OCI-M1 (cell line): ENCODE data around the gene GPRASP3.
"Not testable (repeated sequence)": the region's sequence is repeated elsewhere in the genome, so short reads cannot be mapped to it uniquely, and the experiment has no call there.

Experiments used
- DNase-seq: peaks from one replicate; lab custom pipeline; 2025; lab: John Stamatoyannopoulos, UW

Gene GPRASP3, protein sequence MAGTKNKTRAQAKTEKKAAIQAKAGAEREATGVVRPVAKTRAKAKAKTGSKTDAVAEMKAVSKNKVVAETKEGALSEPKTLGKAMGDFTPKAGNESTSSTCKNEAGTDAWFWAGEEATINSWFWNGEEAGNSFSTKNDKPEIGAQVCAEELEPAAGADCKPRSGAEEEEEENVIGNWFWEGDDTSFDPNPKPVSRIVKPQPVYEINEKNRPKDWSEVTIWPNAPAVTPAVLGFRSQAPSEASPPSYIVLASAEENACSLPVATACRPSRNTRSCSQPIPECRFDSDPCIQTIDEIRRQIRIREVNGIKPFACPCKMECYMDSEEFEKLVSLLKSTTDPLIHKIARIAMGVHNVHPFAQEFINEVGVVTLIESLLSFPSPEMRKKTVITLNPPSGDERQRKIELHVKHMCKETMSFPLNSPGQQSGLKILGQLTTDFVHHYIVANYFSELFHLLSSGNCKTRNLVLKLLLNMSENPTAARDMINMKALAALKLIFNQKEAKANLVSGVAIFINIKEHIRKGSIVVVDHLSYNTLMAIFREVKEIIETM

DNA sequence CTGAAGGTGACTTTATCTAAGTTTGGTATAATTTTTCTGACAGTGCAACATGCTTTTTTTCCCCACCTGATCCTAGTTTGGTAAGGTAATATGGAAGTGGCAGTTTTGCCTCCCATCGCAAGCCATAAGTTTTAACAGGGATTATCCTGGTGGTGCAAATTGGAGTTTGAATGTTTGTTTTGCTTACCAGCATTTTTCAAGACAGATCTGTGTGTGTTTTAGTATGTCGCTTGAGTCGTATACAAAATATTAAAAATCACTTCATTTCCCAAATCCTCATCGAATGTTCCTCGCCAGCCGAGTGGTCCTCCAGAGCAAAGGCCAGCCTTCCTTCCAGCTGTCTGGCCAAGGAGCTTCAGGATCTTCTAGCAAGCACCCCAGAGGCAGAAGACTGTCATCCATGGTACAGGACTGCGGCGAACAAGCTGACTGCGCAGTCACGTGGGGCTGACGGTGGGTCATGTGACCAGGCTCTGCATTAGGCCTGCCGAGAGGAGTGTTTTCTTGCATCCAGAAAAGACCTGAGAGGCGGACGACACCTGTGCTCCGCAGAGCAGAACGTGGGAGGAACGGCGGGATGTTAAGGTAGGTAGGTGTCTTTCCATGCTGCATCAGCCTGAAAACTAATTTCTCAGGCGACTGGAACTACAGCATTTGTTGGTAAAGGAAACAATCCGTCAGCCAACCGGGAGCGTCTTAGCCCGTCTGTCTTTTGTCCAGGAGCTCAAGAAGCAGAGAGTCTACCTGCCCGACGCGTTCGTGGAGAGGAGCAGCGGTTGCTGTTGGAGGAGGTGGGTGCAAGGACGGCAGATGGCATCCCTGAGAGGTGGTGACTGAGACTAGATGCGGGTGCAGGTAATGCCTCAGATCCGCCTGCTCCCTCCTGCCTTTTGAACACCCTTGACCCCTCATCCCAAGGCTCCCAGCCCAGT lies at the start of gene GPRASP3:
TSS of gene GPRASP3 (plus strand) at position 507 of the 932 bp plus-strand sequence. CDS start 28,253 bp downstream, outside the sequence.
- peak; percentile 82 for DNase-seq

DNA sequence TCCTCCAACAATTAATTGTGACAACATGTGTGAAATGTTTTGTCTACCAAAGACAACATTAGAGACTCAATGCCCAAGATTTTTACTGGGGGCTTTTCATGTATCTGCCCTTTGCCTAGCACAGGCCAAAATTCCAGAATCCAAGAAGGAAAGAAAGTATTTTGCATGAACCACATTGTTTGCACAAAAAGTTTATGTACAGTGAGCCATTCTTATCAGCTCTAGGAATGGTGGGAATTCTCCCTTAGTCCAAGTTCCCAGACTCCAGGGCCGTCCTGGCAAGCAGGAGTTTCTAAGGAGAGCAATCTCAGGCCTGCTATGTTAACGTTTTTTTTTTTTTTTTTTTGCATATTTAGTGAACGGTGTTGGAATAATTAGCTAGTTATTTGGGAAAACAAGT lies 47.7 kb upstream of the GPRASP3 start:
- no peak for DNase-seq

DNA sequence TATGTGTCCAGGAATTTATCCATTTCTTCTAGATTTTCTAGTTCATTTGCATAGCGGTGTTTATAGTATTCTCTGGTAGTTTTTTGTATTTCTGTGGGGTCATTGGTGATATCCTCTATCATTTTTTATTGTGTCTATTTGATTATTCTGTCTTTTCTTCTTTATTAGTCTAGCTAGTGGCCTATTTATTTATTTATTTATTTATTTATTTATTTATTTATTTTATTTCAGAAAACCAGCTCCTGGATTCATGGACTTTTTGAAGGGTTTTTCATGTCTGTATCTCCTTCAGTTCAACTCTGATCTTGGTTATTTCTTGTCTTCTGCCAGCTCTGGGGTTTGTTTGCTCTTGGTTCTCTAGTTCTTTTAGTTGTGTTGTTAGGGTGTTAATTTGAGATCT lies 43.1 kb upstream of the GPRASP3 start:
- DNase-seq = not testable (repeated sequence)

DNA sequence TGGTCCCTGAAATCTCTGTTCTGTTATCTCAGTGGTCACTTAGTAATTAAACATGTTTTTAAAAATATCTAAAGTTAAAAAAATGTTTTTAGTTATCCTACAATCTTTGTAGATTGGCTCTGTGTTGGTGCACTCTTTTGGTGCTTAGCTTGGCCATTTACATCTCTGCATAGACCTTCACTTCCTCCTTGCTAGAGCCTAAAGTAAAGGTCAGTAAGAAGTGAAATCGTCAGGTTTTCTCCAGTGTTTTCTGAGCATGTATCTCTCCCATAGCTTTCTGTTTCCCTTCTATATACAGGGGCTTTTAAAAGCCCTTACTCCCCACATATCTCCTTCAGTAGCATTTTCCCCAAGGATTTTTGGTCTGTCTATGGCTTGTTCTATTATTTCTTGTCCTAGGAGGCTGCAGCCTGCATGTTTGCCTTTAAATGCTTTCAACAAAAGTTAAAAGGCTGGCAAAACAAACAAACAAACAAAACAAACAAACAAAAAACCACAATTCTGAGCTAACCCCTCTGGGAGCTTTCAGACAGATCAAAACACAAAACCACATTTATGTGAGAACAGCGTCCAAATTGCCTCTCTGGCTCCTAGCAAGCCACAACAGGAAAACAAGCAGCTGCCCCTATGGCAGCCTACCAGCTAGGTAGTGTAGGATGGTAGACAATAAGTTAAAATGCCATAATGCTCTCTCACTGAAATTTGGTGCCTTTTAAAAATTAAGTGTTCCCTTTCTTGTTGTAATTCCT lies 35.6 kb upstream of the GPRASP3 start:
- no peak for DNase-seq

DNA sequence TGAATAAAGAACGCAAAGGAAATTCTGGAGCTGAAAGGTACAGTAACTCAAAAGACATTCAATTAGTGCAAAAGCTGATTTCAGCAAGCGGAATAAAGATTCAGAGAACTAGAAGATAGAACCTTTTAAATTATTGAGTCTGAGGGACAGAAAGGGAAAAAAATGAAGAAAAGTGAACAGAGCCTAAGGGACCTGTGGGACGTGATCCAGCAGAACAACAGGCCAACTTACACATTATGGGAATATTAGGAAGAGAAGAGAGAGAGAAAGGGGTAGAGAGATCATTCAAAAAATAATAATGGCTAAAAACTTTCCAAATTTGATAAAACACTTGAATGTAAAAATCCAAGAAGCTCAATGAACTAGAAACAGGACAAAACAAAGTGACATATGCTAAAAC lies 25.8 kb upstream of the GPRASP3 start:
- DNase-seq = no peak

DNA sequence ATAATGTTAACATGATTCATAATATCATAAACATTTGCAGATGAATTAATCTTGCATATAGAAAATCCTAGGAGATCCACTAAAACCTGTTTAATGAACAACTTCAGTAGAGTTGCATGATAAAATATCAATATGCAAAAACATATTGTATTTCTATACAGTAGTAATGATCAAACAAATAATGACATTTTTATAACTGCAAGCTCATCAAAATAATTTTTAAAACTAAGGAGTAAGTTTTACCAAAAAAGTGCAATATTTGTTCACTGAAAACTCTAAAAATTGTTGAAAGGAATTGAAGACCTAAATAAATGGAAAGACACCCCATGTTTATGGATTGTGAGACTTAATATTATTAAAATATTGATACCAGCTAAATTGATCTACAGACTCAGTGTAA lies 24.2 kb upstream of the GPRASP3 start:
- no peak for DNase-seq

DNA sequence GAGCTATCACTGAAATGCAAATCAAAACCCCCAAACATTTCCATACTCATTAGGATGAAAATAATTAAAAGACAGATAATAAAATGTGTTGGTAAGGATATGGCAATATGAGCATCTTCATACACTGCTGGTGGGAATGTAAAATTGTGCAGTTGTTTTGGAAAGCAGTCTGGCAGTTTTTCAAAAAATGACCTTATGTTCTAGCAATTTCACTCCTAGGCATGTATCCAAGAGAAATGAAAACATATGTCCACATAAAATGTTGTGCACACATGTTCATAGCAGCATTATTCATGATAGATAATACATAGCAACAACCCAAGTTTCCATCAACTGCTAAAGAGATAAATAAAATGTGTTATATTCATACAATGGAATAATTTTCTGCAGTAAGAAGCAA lies 23.0 kb upstream of the GPRASP3 start:
- no peak for DNase-seq

DNA sequence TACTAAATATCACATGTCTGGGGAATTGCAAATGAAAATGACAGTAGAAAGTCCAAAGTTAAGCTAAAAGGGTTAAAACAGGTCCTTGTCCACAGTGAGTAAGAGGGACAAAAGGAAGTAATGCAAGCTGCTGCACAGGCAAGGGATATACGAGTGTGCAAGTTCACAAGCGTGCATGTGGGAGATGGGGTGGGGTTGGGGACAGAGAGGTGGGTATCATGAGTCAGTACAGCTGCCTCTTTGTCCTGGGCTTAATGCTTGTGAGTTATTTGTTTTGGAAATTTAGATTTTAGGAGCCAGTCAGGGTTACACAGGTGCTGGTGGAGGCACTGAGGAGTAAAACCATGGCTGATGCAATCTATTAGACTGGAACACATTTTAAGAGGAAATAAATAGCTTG lies 11.6 kb upstream of the GPRASP3 start:
- DNase-seq = no peak

DNA sequence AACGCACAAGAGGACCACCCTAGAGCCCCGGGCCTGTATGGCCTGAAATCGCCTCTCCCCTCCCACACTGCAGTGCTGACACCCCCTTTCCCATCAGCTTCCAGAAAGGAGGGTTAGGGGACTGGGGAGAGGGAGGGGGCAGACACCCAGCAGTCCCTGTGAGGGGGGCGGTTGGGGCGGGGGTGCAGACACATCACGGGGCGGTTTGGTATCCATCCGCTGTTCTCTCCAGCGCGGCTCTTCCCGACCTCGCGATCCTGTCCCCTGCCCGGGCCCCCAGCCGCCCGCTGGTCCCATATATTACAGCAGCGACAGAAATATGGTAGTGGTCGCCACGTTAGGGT lies 8.7 kb upstream of the GPRASP3 start:
- DNase-seq = no peak

DNA sequence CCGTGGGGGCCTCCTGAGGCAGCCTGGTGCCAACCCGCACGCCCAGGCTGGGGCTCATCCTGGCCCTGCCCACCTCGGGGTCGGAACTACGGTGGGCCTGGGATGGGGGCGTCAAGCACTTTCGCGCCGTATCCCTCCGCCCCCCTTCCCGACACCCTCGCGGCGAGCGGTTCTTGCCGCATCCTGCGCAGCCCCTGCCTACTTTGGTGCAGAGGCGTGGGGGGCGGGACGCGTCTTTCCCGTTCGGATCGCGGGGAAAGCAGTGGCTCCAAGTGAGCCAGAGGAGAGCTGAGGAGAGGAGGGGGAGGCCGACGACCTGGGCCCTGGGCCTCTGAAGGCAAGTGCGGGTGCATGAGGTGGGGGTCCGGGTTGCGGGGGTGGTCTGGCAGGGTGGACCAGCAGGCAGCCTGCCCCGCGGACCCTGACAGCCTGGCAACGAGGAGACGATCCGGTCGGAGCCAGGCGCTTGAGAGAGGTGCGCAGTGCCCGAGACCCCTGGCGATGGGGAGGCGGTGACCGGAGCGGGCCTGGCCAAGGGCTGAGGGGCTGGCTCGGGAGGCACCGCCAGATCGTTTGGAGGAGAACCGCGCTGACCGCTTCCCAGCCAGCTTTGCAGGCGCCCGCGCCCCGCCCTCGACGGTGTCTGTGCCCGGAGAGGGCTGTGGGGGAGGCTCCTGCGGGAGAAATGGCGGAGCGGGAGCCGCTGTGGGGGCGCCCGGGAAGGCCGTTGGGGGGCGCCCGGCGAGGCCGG lies 8.2 kb upstream of the GPRASP3 start, which contains the start of gene GPRASP2:
TSS of gene GPRASP2 (plus strand) at position 233 of the 751 bp plus-strand sequence. CDS start 2,422 bp downstream, outside the sequence.
- no peak for DNase-seq

DNA sequence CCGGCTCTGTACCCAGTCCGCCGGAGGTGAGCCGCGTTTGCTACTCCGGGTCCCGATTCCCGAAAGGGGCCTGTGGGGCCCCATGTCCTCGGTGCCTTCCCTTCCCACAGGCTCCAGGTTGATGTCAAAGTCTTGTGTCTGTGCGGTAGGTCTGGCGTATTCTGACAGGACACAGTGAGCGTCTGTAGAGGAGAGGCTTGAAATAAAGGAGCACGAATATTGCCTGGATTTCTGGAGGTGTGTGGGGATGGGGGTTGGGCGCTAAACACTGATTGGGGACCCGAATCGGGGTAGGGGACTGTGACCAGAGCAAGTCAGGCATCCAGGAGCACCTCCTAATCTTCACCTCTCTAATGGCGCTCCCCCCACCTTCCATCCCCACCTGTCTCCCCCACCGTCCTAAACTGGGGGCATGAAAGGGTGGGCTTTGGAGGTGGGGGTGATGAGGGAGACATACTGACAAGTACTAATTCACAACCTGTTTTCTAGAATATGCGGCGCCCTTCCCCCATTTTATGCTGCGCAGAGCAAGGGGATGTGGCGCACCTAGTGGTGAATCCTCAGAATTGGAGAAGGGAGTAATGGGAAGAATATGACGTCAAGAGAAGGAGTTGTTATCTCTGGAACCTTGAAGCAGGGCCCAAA lies 7.4 kb upstream of the GPRASP3 start:
- DNase-seq = no peak

DNA sequence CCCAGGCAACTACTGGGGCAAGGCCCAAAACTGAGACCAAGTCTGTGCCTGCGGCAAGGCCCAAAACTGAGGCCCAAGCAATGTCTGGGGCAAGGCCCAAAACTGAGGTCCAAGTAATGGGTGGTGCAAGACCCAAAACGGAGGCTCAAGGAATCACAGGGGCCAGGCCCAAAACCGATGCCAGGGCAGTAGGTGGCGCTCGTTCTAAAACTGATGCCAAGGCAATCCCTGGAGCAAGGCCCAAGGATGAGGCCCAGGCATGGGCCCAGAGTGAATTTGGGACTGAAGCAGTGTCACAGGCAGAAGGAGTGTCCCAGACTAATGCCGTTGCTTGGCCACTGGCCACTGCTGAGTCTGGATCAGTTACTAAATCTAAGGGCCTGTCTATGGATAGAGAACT lies 5.5 kb upstream of the GPRASP3 start:
- DNase-seq = no peak

DNA sequence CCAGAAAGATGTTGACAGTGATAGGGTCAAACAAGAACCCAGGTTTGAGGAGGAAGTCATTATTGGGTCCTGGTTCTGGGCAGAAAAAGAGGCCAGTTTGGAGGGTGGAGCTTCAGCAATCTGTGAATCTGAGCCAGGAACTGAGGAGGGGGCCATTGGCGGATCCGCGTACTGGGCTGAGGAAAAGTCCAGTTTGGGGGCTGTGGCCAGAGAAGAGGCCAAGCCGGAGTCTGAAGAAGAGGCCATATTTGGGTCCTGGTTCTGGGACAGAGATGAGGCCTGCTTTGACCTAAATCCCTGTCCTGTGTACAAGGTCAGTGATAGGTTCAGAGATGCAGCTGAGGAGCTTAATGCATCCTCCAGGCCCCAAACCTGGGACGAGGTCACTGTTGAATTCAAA lies 4.6 kb upstream of the GPRASP3 start:
- DNase-seq = no peak

DNA sequence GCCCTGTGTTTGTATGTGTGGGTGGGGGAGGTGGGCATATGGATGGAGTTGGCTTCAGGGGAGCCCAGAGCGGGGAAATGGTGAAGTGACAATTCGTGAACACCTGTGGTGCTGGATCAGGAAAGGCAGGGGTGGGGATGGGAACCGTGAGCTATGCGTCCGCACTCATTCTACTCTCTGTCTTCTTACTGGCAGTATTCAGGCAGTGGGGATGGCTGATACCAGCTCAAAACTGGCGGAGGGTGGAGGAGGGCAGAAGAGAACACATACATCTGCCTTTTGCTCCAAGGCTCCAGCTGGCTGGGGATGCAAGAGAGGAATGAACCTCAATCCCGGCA lies 595 bp downstream of the GPRASP3 start:
- not testable (repeated sequence) for DNase-seq

DNA sequence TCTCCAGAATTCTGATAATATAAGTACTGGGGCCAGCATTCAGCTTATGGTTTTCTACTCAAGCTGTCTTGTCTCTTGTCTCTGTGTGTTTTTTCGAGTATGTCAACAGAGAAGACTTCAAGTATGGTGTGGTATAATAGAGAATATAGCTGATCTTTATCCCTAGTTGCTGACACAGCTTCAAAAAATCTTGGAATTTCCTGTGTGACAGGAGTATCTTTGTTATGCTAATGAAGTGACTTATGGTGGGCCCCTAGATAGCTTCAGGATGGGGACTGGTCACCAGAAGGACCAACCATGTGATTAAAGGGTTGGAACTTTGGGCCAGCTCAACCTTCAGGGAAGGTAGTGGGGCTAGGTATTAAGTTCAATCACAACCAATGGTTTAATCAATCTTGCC lies 2.9 kb downstream of the GPRASP3 start:
- no peak for DNase-seq

DNA sequence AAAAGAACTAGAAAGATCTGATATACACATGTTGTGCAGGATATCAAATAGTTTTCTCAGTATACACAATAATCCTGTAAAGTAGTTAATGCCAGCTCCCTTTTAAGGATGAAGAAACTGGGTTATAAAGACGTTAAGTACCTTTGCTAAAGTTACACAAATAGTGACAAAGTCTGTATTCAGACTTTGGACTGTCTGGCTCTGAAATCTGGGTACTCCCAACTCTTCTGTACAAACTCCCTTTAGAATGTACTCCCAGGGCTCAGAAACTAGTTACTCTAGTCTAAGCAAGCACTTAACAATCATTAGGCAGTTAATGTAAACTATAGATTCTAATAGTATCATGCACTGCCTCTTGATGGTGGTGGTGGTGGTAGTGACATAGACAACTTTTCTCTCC lies 7.2 kb downstream of the GPRASP3 start:
- DNase-seq = no peak

DNA sequence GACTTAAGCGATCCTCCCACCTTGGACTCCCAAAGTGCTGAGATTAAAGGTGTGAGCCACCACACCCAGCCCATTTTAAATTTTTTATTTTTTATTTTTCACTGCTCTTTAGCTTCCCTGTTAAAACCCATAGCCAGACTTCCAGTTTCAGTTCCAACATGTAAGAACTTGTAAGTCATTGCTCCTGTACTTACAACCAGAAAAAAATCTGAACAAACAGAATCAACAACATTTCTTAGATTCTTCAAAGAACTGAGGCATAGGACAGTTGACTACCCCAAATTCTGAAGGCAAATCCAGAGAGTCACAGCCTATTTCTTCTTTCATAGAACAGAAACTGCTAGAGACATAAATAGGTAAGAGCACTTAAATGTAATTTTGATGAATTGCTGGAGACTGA lies 8.1 kb downstream of the GPRASP3 start:
- DNase-seq = no peak

DNA sequence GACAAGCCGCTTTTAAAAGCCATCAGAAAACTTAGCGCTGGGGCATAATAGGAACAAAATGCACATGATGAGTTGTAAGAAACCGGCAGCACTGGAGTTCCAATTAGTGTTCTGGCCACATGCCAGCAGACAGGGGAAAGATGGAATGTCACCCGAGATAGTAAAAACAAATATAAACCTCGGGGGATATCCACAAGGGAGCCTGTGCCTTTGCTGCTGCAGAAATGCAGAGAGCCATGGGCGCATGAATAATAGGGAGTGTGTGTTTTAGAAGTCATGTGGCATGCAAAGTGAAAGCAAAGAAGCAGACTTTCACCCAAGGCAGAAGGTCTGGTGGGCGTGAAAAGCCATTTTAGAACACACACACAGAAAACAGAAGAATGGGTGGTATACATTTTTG lies 19.1 kb downstream of the GPRASP3 start:
- DNase-seq = no peak

DNA sequence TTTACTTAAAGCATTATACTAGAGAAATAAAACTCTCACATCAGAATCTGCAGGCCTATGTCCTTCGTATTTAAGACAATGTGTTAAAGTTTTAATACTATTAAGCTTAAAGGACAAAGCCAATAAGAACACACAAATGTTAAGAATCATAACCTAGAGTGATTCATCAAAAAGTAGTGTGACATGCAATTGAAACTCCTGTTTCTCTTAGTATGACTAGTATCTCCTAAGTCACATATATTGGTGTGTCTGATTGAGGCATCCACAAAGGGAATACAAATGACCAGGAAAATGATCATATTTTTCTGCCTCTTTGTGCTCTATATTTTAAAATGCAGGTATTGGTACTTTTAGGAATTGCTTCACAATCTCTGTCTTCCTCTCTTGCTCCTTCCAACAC lies 23.8 kb downstream of the GPRASP3 start:
- DNase-seq = no peak

DNA sequence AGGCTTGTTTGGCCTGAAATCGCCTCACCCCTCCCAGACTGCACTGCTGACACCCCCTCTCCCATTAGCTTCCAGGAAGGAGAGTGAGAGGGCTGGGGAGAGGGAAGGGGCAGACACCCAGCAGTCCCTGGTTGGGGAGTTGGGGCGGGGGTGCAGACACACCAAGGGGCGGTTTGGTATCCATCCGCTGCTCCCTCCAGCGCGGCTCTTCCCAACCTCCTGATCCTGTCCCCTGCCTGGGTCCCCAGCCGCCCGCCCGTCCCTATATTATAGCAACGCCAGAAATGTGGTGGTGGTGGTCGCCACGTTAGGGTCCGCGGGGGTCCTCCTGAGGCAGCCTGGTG lies 24.9 kb downstream of the GPRASP3 start:
- no peak for DNase-seq
